Stimulated activated CD8-positive, alpha-beta memory T cell treated with anti-CD3 and anti-CD28 coated beads, Interleukin-4, amount 100 ng/mL, for 48 hours (primary cell): ENCODE results near the gene PCDH9.

Experiments
- DNase-seq: peaks from one replicate; pipeline ENCODE4 v3.0.0-alpha.2; 2020

The PCDH9 gene

GRCh38 chr13:66553391-66553790 lies 676.7 kb downstream of the PCDH9 start:
- no peak for DNase-seq

- DNase-seq, result no peak
Measured at GRCh38 chr13:66551128-66551527, 679.0 kb downstream of the PCDH9 start.

- no peak for DNase-seq
Measured at GRCh38 chr13:66547685-66548084, 682.5 kb downstream of the PCDH9 start.

- no peak for DNase-seq
Measured at GRCh38 chr13:66546534-66547379, 683.4 kb downstream of the PCDH9 start.

- DNase-seq, result no peak
Measured at GRCh38 chr13:66543780-66544179, 686.4 kb downstream of the PCDH9 start.

- no peak for DNase-seq
Measured at GRCh38 chr13:66537417-66537816, 692.7 kb downstream of the PCDH9 start.

GRCh38 chr13:66536746-66537145 lies 693.4 kb downstream of the PCDH9 start:
- no peak for DNase-seq

GRCh38 chr13:66534561-66534960 lies 695.6 kb downstream of the PCDH9 start:
- no peak for DNase-seq

- DNase-seq, result no peak
Measured at GRCh38 chr13:66532845-66533244, 697.3 kb downstream of the PCDH9 start.

- no peak for DNase-seq
Measured at GRCh38 chr13:66532146-66532545, 698.0 kb downstream of the PCDH9 start.

GRCh38 chr13:66530686-66531085 lies 699.5 kb downstream of the PCDH9 start:
- no peak for DNase-seq

GRCh38 chr13:66530158-66530557 lies 700.0 kb downstream of the PCDH9 start:
- DNase-seq, result no peak

- DNase-seq, result no peak
Measured at GRCh38 chr13:66528944-66529576, 701.1 kb downstream of the PCDH9 start.

- DNase-seq, result no peak
Measured at GRCh38 chr13:66528180-66528579, 702.0 kb downstream of the PCDH9 start.

- DNase-seq, result no peak
Measured at GRCh38 chr13:66520511-66521355, 709.4 kb downstream of the PCDH9 start.

- no peak for DNase-seq
Measured at GRCh38 chr13:66519259-66519658, 710.9 kb downstream of the PCDH9 start.

- no peak for DNase-seq
Measured at GRCh38 chr13:66518068-66518467, 712.1 kb downstream of the PCDH9 start.

- no peak for DNase-seq
Measured at GRCh38 chr13:66513728-66514127, 716.4 kb downstream of the PCDH9 start.

GRCh38 chr13:66509175-66509574 lies 721.0 kb downstream of the PCDH9 start:
- no peak for DNase-seq

GRCh38 chr13:66508153-66508909 lies 721.8 kb downstream of the PCDH9 start:
- DNase-seq, result no peak

- no peak for DNase-seq
Measured at GRCh38 chr13:66506979-66507378, 723.2 kb downstream of the PCDH9 start.

GRCh38 chr13:66506051-66506777 lies 723.9 kb downstream of the PCDH9 start:
- no peak for DNase-seq
